Esophagus squamous epithelium (tissue), 5 donors: Measurements from ENCODE around the gene RPN2. TPM values are rescaled to one million over a fixed set of nuclear protein-coding genes. Genes with fewer than 3 reads are reported as not detected.

Source experiments
- DNase-seq: peaks from one replicate; lab custom pipeline; 2025; lab: John Stamatoyannopoulos, UW
- H3K27ac ChIP-seq, 4 donors: fragments of 200-600 bp; sonication (generic); one replicate each; pipeline ENCODE4 v1.5.1; 2016 to 2019; ENCODE audit warnings: mild to moderate bottlenecking in 1 of 4
- H3K27me3 ChIP-seq, 4 donors: fragments of 200-600 bp; sonication (generic); 1 replicate in 3 of 4; 2 replicates in 1 of 4; pipeline versions ENCODE4 v1.5.1 to v1.6.0; 2017 to 2021; ENCODE audit warnings: antibody characterized with exemption in 1 of 4
- H3K36me3 ChIP-seq, 3 donors: fragments of 200-600 bp; sonication (generic); one replicate each; pipeline ENCODE4 v1.5.1; 2016 to 2019
- H3K4me1 ChIP-seq, 3 donors: fragments of 200-600 bp; sonication (generic); one replicate each; pipeline ENCODE4 v1.5.1; 2017 to 2019
- H3K4me3 ChIP-seq, 4 donors: fragments of 200-600 bp; sonication (generic); 1 replicate in 3 of 4; 2 replicates in 1 of 4; pipeline ENCODE4 v1.5.1; 2016 to 2019; ENCODE audit warnings: mild to moderate bottlenecking in 2 of 4, moderate library complexity in 1 of 4
- H3K9me3 ChIP-seq, 3 donors: fragments of 200-600 bp; sonication (generic); one replicate each; pipeline ENCODE4 v1.5.1; 2016 to 2019
- POLR2A ChIP-seq, 4 donors: fragments of 450-650 bp; IDR thresholded peaks; one replicate each; pipeline ENCODE4 v1.6.1; 2017; ENCODE audit warnings: antibody characterized with exemption in 4 of 4, mild to moderate bottlenecking in 4 of 4, moderate library complexity in 3 of 4
- WGBS, 2 donors: methylation state at CpG; one replicate each; pipeline ENCODE4 v1.1.5; 2018; 5-methylcytosine and 5-hydroxymethylcytosine counted together
- intact Hi-C: fragments of 100-400 bp; cut with DNase I; formaldehyde crosslinking; loops from one replicate; pipeline ENCODE4 v1.15.0; 2022
- total RNA-seq, 4 donors: library from RNA; depleted of rRNA; stranded (reverse); fragments of >200 nt; gene quantifications; one replicate each; pipeline ENCODE4 v1.1.0, GENCODE V29; 2016
- TF ChIP-seq, protein P1 (sequence below), 6 experiments: fragments of 450-650 bp in 4 of 6; fragments of 200-600 bp in 2 of 6; sonication (generic) in 2 of 6; IDR thresholded peaks; one replicate each; pipeline ENCODE4 v1.5.1; 2016 to 2019; ENCODE audit warnings: antibody characterized with exemption in 6 of 6, mild to moderate bottlenecking in 4 of 6, moderate library complexity in 4 of 6
- donor health status: DM: yes; HTN: yes; CAD: no.

The RPN2 gene
- total RNA-seq, 4 donors from 2014 or later = 104 to 167 (median 137) TPM

DNA sequence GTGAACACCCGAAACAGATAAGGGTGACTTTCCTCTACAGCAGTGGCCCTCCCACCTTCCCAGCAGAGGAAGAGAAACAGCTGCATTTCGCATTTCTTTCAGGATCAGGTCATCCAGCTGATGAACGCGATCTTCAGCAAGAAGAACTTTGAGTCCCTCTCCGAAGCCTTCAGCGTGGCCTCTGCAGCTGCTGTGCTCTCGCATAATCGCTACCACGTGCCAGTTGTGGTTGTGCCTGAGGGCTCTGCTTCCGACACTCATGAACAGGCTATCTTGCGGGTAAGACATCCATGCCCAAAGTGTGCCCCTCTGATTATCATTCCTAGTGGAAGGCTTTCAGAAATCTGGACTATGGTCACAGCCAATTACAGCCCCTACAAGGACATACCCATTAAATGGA is 28.0 kb downstream of the RPN2 start:
- DNase-seq = no peak
- H3K4me1 ChIP-seq = peaks cover 0 to 18% (median 3%) of the 10 kb centered on the region in 3 donors
- intact Hi-C loops = no loop called here
- WGBS, 2 donors = 96 to 98% methylated on average over 8 to 11 of the region's 11 CpGs
- no peak overlapping the region for H3K27ac ChIP-seq
- no peak for TF ChIP-seq POLR2A (IDR thresholded peaks at IDR 0.05)
- TF ChIP-seq, protein P1, sequence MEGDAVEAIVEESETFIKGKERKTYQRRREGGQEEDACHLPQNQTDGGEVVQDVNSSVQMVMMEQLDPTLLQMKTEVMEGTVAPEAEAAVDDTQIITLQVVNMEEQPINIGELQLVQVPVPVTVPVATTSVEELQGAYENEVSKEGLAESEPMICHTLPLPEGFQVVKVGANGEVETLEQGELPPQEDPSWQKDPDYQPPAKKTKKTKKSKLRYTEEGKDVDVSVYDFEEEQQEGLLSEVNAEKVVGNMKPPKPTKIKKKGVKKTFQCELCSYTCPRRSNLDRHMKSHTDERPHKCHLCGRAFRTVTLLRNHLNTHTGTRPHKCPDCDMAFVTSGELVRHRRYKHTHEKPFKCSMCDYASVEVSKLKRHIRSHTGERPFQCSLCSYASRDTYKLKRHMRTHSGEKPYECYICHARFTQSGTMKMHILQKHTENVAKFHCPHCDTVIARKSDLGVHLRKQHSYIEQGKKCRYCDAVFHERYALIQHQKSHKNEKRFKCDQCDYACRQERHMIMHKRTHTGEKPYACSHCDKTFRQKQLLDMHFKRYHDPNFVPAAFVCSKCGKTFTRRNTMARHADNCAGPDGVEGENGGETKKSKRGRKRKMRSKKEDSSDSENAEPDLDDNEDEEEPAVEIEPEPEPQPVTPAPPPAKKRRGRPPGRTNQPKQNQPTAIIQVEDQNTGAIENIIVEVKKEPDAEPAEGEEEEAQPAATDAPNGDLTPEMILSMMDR (IDR thresholded peaks at IDR 0.05) = no peak
- H3K27me3 ChIP-seq = no peaks in the 10 kb centered on the region
- H3K9me3 ChIP-seq = no peaks in the 10 kb centered on the region
- H3K36me3 ChIP-seq = peaks cover 4 to 98% (median 66%) of the 10 kb centered on the region in 3 donors
- H3K4me3 ChIP-seq = no peak overlapping the region

DNA sequence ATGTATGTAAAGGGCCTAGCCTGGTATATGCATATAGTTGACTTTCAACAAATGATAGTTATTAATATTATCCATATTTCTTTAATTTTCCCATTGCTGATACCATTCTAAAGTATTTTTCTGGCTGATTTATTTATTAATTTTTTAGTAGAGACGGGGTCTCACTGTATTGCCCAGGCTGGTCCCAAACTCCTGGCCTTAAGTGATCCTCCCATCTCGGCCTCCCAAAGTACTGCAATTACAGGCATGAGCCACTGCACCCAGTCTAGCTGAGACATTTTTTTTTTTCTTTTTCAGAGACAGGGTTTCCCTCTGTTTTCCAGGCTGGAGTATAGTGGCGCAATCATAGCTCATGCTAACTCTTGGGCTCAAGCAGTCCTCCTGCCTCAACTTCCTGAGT is 30.1 kb downstream of the RPN2 start:
- no peaks in the 10 kb centered on the region for H3K9me3 ChIP-seq
- 88 to 89% methylated on average over 3 of the region's 3 CpGs for WGBS, 2 donors
- no peak overlapping the region for H3K27ac ChIP-seq
- no peak for DNase-seq
- no peak overlapping the region for H3K4me3 ChIP-seq
- intact Hi-C loops = no loop called here
- no peak for TF ChIP-seq POLR2A (IDR thresholded peaks at IDR 0.05)
- TF ChIP-seq, protein P1 (IDR thresholded peaks at IDR 0.05) = no peak
- no peaks in the 10 kb centered on the region for H3K27me3 ChIP-seq
- peaks cover 13 to 100% (median 71%) of the 10 kb centered on the region in 3 donors for H3K36me3 ChIP-seq
- H3K4me1 ChIP-seq = peaks cover 0 to 11% (median 0%) of the 10 kb centered on the region in 3 donors

DNA sequence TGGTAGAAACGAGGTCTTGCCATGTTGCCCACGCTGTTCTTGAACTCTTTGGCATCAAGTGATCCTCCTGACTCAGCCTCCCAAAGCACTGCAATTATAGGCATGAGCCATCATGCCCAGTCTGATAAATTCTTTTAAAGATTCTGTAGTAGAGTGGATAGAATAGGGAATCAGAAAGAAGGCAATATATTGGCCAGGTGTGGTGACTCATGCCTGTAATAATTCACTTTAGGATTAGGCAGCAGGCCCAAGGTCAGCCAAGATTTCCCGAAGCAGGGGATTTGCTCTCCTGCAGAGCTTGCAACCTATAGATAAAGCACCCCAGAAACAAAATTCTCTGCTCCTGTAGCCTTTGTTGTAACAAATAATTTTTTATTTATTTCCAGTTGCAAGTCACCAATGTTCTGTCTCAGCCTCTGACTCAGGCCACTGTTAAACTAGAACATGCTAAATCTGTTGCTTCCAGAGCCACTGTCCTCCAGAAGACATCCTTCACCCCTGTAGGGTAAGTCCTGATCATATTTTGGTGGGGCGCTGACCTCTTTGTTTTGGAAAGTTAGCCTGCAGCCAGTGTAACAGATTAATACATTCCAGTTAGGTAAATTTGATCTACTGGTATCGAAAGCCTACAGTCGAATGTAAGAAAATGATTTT is 30.7 kb downstream of the RPN2 start:
- H3K27me3 ChIP-seq = no peaks in the 10 kb centered on the region
- H3K27ac ChIP-seq = no peak overlapping the region
- no peak overlapping the region for H3K4me3 ChIP-seq
- peaks cover 13 to 100% (median 67%) of the 10 kb centered on the region in 3 donors for H3K36me3 ChIP-seq
- WGBS, 2 donors = 56 to 67% methylated on average over 6 of the region's 6 CpGs
- peaks cover 0 to 11% (median 0%) of the 10 kb centered on the region in 3 donors for H3K4me1 ChIP-seq
- H3K9me3 ChIP-seq = no peaks in the 10 kb centered on the region
- intact Hi-C loops = no loop called here
- DNase-seq = no peak
- TF ChIP-seq POLR2A (IDR thresholded peaks at IDR 0.05) = no peak
- TF ChIP-seq, protein P1 (IDR thresholded peaks at IDR 0.05) = no peak

DNA sequence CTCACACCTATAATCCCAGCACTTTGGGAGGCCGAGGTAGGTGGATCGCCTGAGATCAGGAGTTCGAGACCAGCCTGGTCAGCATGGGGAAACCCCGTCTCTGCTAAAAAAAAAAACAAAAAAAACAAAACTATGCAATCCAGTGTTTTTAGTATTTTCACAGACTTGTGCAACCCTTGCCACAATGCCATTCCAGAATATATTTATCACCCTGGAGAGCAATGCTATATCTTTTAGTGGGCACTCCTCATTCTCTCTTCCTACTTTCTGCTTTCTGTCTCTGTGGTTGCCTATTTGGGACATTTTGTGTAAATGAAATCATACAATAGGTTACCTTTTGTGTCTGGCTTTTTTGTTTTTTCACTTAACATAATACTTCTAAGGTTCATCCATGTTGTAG is 39.3 kb downstream of the RPN2 start:
- 93 to 95% methylated on average over 4 of the region's 4 CpGs for WGBS, 2 donors

DNA sequence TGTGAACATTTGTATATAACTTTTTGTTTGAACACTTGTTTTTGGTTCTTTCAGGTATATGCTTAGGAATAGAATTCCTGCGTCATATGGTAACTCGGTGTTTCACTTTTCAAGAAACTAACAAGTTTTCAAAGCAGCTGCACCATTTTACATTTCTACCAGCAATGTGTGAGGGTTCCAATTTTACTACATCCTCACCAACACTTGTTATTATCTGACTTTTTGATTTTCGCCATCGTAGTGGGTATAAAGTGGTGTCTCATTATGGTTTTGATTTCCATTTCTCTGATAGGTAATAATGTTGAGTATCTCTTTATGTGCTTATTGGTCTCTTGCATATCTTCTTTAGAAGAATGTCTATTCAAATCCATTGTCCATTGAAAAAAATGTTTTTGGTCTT is 39.8 kb downstream of the RPN2 start:
- no peak for TF ChIP-seq POLR2A (IDR thresholded peaks at IDR 0.05)
- TF ChIP-seq, protein P1 (IDR thresholded peaks at IDR 0.05) = no peak
- DNase-seq = no peak
- Histone ChIP-seq H3K27me3 (no peaks in the 10 kb centered on the region), H3K9me3 (no peaks in the 10 kb centered on the region), H3K27ac (no peak overlapping the region), H3K36me3 (peaks cover 4 to 99% (median 16%) of the 10 kb centered on the region in 3 donors), H3K4me3 (no peak overlapping the region), H3K4me1 (peaks cover 0 to 36% (median 6%) of the 10 kb centered on the region in 3 donors)
- WGBS, 2 donors = 72% methylated on average over 4 of the region's 4 CpGs
- intact Hi-C loops = no loop called here

More for the DNA sequence above, 39.3 kb downstream of the RPN2 start:
- Histone ChIP-seq H3K9me3 (no peaks in the 10 kb centered on the region), H3K4me1 (peaks cover 0 to 36% (median 6%) of the 10 kb centered on the region in 3 donors), H3K27me3 (no peaks in the 10 kb centered on the region), H3K27ac (no peak overlapping the region), H3K36me3 (peaks cover 7 to 99% (median 13%) of the 10 kb centered on the region in 3 donors), H3K4me3 (no peak overlapping the region)
- no peak for TF ChIP-seq POLR2A (IDR thresholded peaks at IDR 0.05)
- TF ChIP-seq, protein P1 (IDR thresholded peaks at IDR 0.05) = no peak
- no peak for DNase-seq
- intact Hi-C loops = no loop called here
